Stimulated activated effector memory CD8-positive, alpha-beta T cell treated with anti-CD3 and anti-CD28 coated beads, Interleukin-12 subunit alpha, Interleukin-12 subunit beta, amount 100 ng/mL, for 72 hours (primary cell): Measurements from ENCODE around the gene RIC8B.
"Not testable (repeated sequence)": the region's sequence is repeated elsewhere in the genome, so short reads cannot be mapped to it uniquely, and the experiment has no call there.

ENCODE experiments used
- ATAC-seq: fragments of 150-1000 bp; cut with Tn5 transposase; 2 replicates; pipeline ENCODE4 v1.10.0; 2021
- DNase-seq, 2 donors: peaks; one replicate each; pipeline ENCODE4 v3.0.0; 2021 to 2022; ENCODE audit warnings: low spot score in 2 of 2
- H3K27ac Mint-ChIP-seq: one replicate; pipeline ENCODE4 v1.8.0; 2022; ENCODE audit warnings: mild to moderate bottlenecking, mixed read lengths
- H3K36me3 Mint-ChIP-seq: one replicate; pipeline ENCODE4 v1.8.0; 2022; ENCODE audit warnings: mild to moderate bottlenecking, mixed read lengths
- H3K4me1 Mint-ChIP-seq: one replicate; pipeline ENCODE4 v1.8.0; 2022; ENCODE audit warnings: mixed read lengths
- H3K4me3 Mint-ChIP-seq: one replicate; pipeline ENCODE4 v1.8.0; 2022; ENCODE audit warnings: mild to moderate bottlenecking, mixed read lengths
- H3K9me3 Mint-ChIP-seq: one replicate; pipeline ENCODE4 v1.8.0; 2022; ENCODE audit warnings: mixed read lengths

Gene RIC8B

GRCh38 chr12:106908561-106908960 is 134.1 kb downstream of the RIC8B start:
- H3K4me1 Mint-ChIP-seq, result peaks cover 21% of the 10 kb centered on the region
- no peaks in the 10 kb centered on the region for H3K9me3 Mint-ChIP-seq
- ATAC-seq (no peak), DNase-seq (no peak)
- no peak overlapping the region for H3K27ac Mint-ChIP-seq
- no peak overlapping the region for H3K4me3 Mint-ChIP-seq
- H3K36me3 Mint-ChIP-seq, result peaks cover 5% of the 10 kb centered on the region

- Mint-ChIP-seq H3K27ac (no peak overlapping the region), H3K9me3 (no peaks in the 10 kb centered on the region), H3K36me3 (peaks cover 5% of the 10 kb centered on the region), H3K4me3 (no peak overlapping the region), H3K4me1 (peaks cover 27% of the 10 kb centered on the region)
- ATAC-seq (peak; percentile 33), DNase-seq (no peak)
Observed at GRCh38 chr12:106910202-106910601, 135.7 kb downstream of the RIC8B start.

- Mint-ChIP-seq H3K4me1 (peaks cover 35% of the 10 kb centered on the region), H3K36me3 (peaks cover 5% of the 10 kb centered on the region), H3K9me3 (no peaks in the 10 kb centered on the region), H3K27ac (no peak overlapping the region), H3K4me3 (no peak overlapping the region)
- ATAC-seq (no peak), DNase-seq (no peak)
Observed at GRCh38 chr12:106911581-106911980, 137.1 kb downstream of the RIC8B start.

GRCh38 chr12:106913456-106913855 is 139.0 kb downstream of the RIC8B start:
- Mint-ChIP-seq H3K4me1 (peaks cover 29% of the 10 kb centered on the region), H3K27ac (peak overlapping the region; percentile 23), H3K9me3 (no peaks in the 10 kb centered on the region), H3K4me3 (no peak overlapping the region), H3K36me3 (peaks cover 5% of the 10 kb centered on the region)
- no peak for ATAC-seq
- DNase-seq, result no peak

GRCh38 chr12:106914796-106915634 is 140.5 kb downstream of the RIC8B start:
- DNase-seq, result peak; percentile 5 to 62
- ATAC-seq, result peak; percentile 92
- Mint-ChIP-seq H3K4me3 (peak overlapping the region; percentile 15), H3K9me3 (no peaks in the 10 kb centered on the region), H3K4me1 (peaks cover 29% of the 10 kb centered on the region), H3K36me3 (peaks cover 5% of the 10 kb centered on the region), H3K27ac (peak overlapping the region; percentile 78)

- H3K4me3 Mint-ChIP-seq, result peak overlapping the region; percentile 15
- DNase-seq, result peak; percentile 7 to 61
- peaks cover 24% of the 10 kb centered on the region for H3K4me1 Mint-ChIP-seq
- no peaks in the 10 kb centered on the region for H3K9me3 Mint-ChIP-seq
- peak; percentile 59 for ATAC-seq
- peak overlapping the region; percentile 4 for H3K27ac Mint-ChIP-seq
- H3K36me3 Mint-ChIP-seq, result peaks cover 5% of the 10 kb centered on the region
Observed at GRCh38 chr12:106915635-106916026, 141.1 kb downstream of the RIC8B start.

- no peak overlapping the region for H3K27ac Mint-ChIP-seq
- H3K4me1 Mint-ChIP-seq, result peaks cover 16% of the 10 kb centered on the region
- no peaks in the 10 kb centered on the region for H3K36me3 Mint-ChIP-seq
- DNase-seq, result no peak
- H3K4me3 Mint-ChIP-seq, result no peak overlapping the region
- ATAC-seq, result no peak
- no peaks in the 10 kb centered on the region for H3K9me3 Mint-ChIP-seq
Observed at GRCh38 chr12:106917503-106917902, 143.0 kb downstream of the RIC8B start.

- H3K4me3 Mint-ChIP-seq, result no peak overlapping the region
- H3K9me3 Mint-ChIP-seq, result no peaks in the 10 kb centered on the region
- H3K27ac Mint-ChIP-seq, result no peak overlapping the region
- ATAC-seq, result no peak
- peaks cover 16% of the 10 kb centered on the region for H3K4me1 Mint-ChIP-seq
- DNase-seq, result no peak
- no peaks in the 10 kb centered on the region for H3K36me3 Mint-ChIP-seq
Observed at GRCh38 chr12:106918746-106919145, 144.3 kb downstream of the RIC8B start.

- Mint-ChIP-seq H3K27ac (no peak overlapping the region), H3K4me3 (no peak overlapping the region), H3K36me3 (no peaks in the 10 kb centered on the region), H3K9me3 (peaks cover 3% of the 10 kb centered on the region), H3K4me1 (peaks cover 10% of the 10 kb centered on the region)
- no peak for ATAC-seq
- DNase-seq, result peak in 1 of 2 donors; percentile 36
Observed at GRCh38 chr12:106919910-106920544, 145.5 kb downstream of the RIC8B start.

GRCh38 chr12:106921976-106922375 is 147.5 kb downstream of the RIC8B start:
- H3K9me3 Mint-ChIP-seq, H3K27ac Mint-ChIP-seq, H3K36me3 Mint-ChIP-seq, H3K4me1 Mint-ChIP-seq, H3K4me3 Mint-ChIP-seq, ATAC-seq, DNase-seq: not testable (repeated sequence)

GRCh38 chr12:106923594-106923993 is 149.1 kb downstream of the RIC8B start:
- peak in 1 of 2 donors; percentile 32 for DNase-seq
- H3K4me3 Mint-ChIP-seq, H3K27ac Mint-ChIP-seq, H3K4me1 Mint-ChIP-seq, H3K9me3 Mint-ChIP-seq, H3K36me3 Mint-ChIP-seq, ATAC-seq: not testable (repeated sequence)

GRCh38 chr12:106924268-106924861 is 149.9 kb downstream of the RIC8B start:
- DNase-seq (no peak), ATAC-seq (no peak)
- H3K4me3 Mint-ChIP-seq, result no peak overlapping the region
- no peaks in the 10 kb centered on the region for H3K36me3 Mint-ChIP-seq
- peaks cover 3% of the 10 kb centered on the region for H3K9me3 Mint-ChIP-seq
- no peaks in the 10 kb centered on the region for H3K4me1 Mint-ChIP-seq
- H3K27ac Mint-ChIP-seq, result no peak overlapping the region

GRCh38 chr12:106926657-106927056 is 152.2 kb downstream of the RIC8B start:
- no peak overlapping the region for H3K27ac Mint-ChIP-seq
- H3K9me3 Mint-ChIP-seq, result peaks cover 3% of the 10 kb centered on the region
- H3K4me1 Mint-ChIP-seq, result no peaks in the 10 kb centered on the region
- no peaks in the 10 kb centered on the region for H3K36me3 Mint-ChIP-seq
- H3K4me3 Mint-ChIP-seq, result no peak overlapping the region
- ATAC-seq (no peak), DNase-seq (no peak)

GRCh38 chr12:106934277-106934676 is 159.8 kb downstream of the RIC8B start:
- Mint-ChIP-seq H3K27ac (no peak overlapping the region), H3K4me3 (no peak overlapping the region), H3K9me3 (no peaks in the 10 kb centered on the region), H3K4me1 (no peaks in the 10 kb centered on the region), H3K36me3 (no peaks in the 10 kb centered on the region)
- DNase-seq (peak in 1 of 2 donors; percentile 3), ATAC-seq (no peak)
